Prostate gland (tissue), 2 donors: Measurements from ENCODE around the gene OTOP2. TPM values are rescaled to one million over a fixed set of nuclear protein-coding genes. Genes with fewer than 3 reads are reported as not detected.
"Not testable (repeated sequence)": the region's sequence is repeated elsewhere in the genome, so short reads cannot be mapped to it uniquely, and the experiment has no call there.

Source experiments
- DNase-seq: peaks from one replicate; pipeline ENCODE4 v3.0.0-alpha.2; 2019; ENCODE audit warnings: low spot score
- H3K27ac ChIP-seq, 2 donors: fragments of 200-600 bp; sonication (generic); 2 replicates each; pipeline ENCODE4 v1.5.1; 2017 to 2019
- H3K27me3 ChIP-seq: fragments of 200-600 bp; sonication (generic); replicated peaks from 2 replicates; pipeline ENCODE4 v1.5.1; 2019; ENCODE audit not compliant: insufficient read depth
- H3K36me3 ChIP-seq, 2 donors: fragments of 200-600 bp; sonication (generic); 1 replicate in 1 of 2; 2 replicates in 1 of 2; pipeline versions ENCODE4 v1.5.1 to v1.8.1; 2017 to 2019
- H3K4me1 ChIP-seq: fragments of 200-600 bp; sonication (generic); replicated peaks from 2 replicates; pipeline ENCODE4 v1.5.1; 2019
- H3K4me3 ChIP-seq, 2 donors: fragments of 200-600 bp; sonication (generic); 2 replicates each; pipeline ENCODE4 v1.5.1; 2017 to 2019
- H3K9me3 ChIP-seq: fragments of 200-600 bp; sonication (generic); 2 replicates; pipeline ENCODE4 v1.5.1; 2017
- CTCF ChIP-seq, 4 experiments: fragments of 200-600 bp in 2 of 4; fragments of 450-650 bp in 2 of 4; sonication (generic) in 2 of 4; IDR thresholded peaks; 1 replicate in 3 of 4; 2 replicates in 1 of 4; pipeline ENCODE4 v1.5.1; 2016 to 2019; ENCODE audit warnings: antibody characterized with exemption in 4 of 4, mild to moderate bottlenecking in 2 of 4, moderate library complexity in 2 of 4
- POLR2A ChIP-seq: fragments of 450-650 bp; IDR thresholded peaks from one replicate; pipeline ENCODE4 v1.6.1; 2016; ENCODE audit warnings: antibody characterized with exemption, mild to moderate bottlenecking
- POLR2AphosphoS5 ChIP-seq: sonication (generic); formaldehyde crosslinking; IDR thresholded peaks from one replicate; pipeline ENCODE4 v1.6.1; 2017; ENCODE audit warnings: antibody characterized with exemption
- WGBS: methylation state at CpG from one replicate; pipeline ENCODE4 v1.1.5; 2018; 5-methylcytosine and 5-hydroxymethylcytosine counted together
- intact Hi-C: fragments of 100-400 bp; cut with DNase I; formaldehyde crosslinking; loops from one replicate; pipeline ENCODE4 v1.14.2; 2022
- total RNA-seq, 2 donors: library from RNA; depleted of rRNA; stranded (reverse); fragments of >200 nt; gene quantifications; one replicate each; pipeline ENCODE4 v1.1.0, GENCODE V29; 2016

OTOP2 gene
- total RNA-seq, 2 donors from 2014 or later: 0.85 TPM; not detected in 1

- no peak for TF ChIP-seq POLR2AphosphoS5
- TF ChIP-seq CTCF (IDR thresholded peaks at IDR 0.05): peak in 2 of 4 experiments; percentile 31 to 38
- peak; percentile 77 for TF ChIP-seq POLR2A
- 2% methylated on average over 54 of the region's 61 CpGs for WGBS
- peak overlapping the region; percentile 84 to 85 for H3K27ac ChIP-seq
- H3K36me3 ChIP-seq: no peaks in the 10 kb centered on the region
- intact Hi-C loops: no loop called here
- no peaks in the 10 kb centered on the region for H3K27me3 ChIP-seq
- no peaks in the 10 kb centered on the region for H3K9me3 ChIP-seq
- no peaks in the 10 kb centered on the region for H3K4me1 ChIP-seq
- DNase-seq: peak; percentile 53
- H3K4me3 ChIP-seq: peak overlapping the region; percentile 45 to 57
Observed at GRCh38 chr17:74981979-74982662, 58.0 kb downstream of the OTOP2 start.

- H3K9me3 ChIP-seq, H3K4me1 ChIP-seq, intact Hi-C loops, H3K36me3 ChIP-seq, DNase-seq, H3K27me3 ChIP-seq: not testable (repeated sequence)
- H3K27ac ChIP-seq: peak overlapping the region; percentile 84 to 85
- 55% methylated on average over 8 of the region's 14 CpGs for WGBS
- peak overlapping the region; percentile 45 to 57 for H3K4me3 ChIP-seq
Observed at GRCh38 chr17:74982663-74983313, 58.7 kb downstream of the OTOP2 start.

Other genes with a start within 250 kb of the OTOP2 start
- gene CD300LF, start 211.3 kb upstream of the OTOP2 start, total RNA-seq: 1 to 10 TPM in 1 of 2 donors, under 1 TPM in 1; 0.59 to 1.2 TPM
- gene RAB37, start 187.0 kb upstream of the OTOP2 start, total RNA-seq: 1 to 10 TPM; 1.6 to 2.2 TPM
- gene NHERF1, start 175.6 kb upstream of the OTOP2 start, total RNA-seq: 100 to 1,000 TPM in 1 of 2 donors, 10 to 100 TPM in 1; 84.1 to 133 TPM
- gene NAT9, start 147.9 kb upstream of the OTOP2 start, total RNA-seq: 10 to 100 TPM; 29.6 to 49.3 TPM
- gene GRIN2C, start 64.4 kb upstream of the OTOP2 start, total RNA-seq: 1 to 10 TPM in 1 of 2 donors, not detected in 1; 3.6 TPM
- gene FDXR, start 51.3 kb upstream of the OTOP2 start, total RNA-seq: 100 to 1,000 TPM in 1 of 2 donors, 10 to 100 TPM in 1; 24.6 to 182 TPM
- gene FADS6, start 30.6 kb upstream of the OTOP2 start, total RNA-seq: not detected
- 1 to 10 TPM in 1 of 2 donors, not detected in 1; 1.1 TPM for gene USH1G, start 1.0 kb upstream of the OTOP2 start, total RNA-seq
- not detected for gene OTOP3, start 11.6 kb downstream of the OTOP2 start, total RNA-seq
- gene HID1, start 48.5 kb downstream of the OTOP2 start, total RNA-seq: 100 to 1,000 TPM in 1 of 2 donors, 10 to 100 TPM in 1; 87.1 to 101 TPM
- 10 to 100 TPM; 13.7 to 34.9 TPM for gene CDR2L, start 63.4 kb downstream of the OTOP2 start, total RNA-seq
- gene MRPL58, start 88.4 kb downstream of the OTOP2 start, total RNA-seq: 10 to 100 TPM; 28.4 to 73.8 TPM
- 100 to 1,000 TPM; 116 to 201 TPM for gene ATP5PD, start 122.7 kb downstream of the OTOP2 start, total RNA-seq
- gene KCTD2, start 123.0 kb downstream of the OTOP2 start, total RNA-seq: 100 to 1,000 TPM in 1 of 2 donors, 10 to 100 TPM in 1; 24.4 to 104 TPM
- gene SLC16A5, start 163.7 kb downstream of the OTOP2 start, total RNA-seq: 10 to 100 TPM; 65.0 to 66.4 TPM
- 10 to 100 TPM; 13.6 to 15.1 TPM for gene ARMC7, start 185.7 kb downstream of the OTOP2 start, total RNA-seq
- gene NT5C, start 207.5 kb downstream of the OTOP2 start, total RNA-seq: 100 to 1,000 TPM; 120 to 166 TPM
- 100 to 1,000 TPM in 1 of 2 donors, 10 to 100 TPM in 1; 97.9 to 132 TPM for gene JPT1, start 230.2 kb downstream of the OTOP2 start, total RNA-seq